ENCODE data around the gene CDK5RAP2.

DNA sequence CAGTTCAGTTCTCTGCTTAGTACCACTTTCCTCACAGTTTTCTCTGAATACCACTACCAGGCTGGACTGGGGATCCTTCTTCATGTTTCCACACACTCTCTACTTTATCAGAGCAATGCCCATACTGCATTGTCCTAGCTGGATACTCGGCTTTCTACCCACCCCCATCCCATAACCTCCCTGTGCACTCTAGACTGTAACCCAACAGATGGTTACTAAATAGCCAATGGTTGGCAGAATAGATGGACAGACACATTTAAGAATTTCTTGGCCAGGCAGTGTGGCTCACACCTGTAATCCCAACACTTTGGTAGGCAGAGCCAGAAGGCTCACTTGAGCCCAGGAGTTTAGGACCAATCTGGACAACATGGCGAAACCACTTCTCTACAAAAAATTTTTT is 22.8 kb downstream of the CDK5RAP2 start:
- no peak for TF ChIP-seq SIN3A (IDR thresholded peaks at IDR 0.05; ENCODE audit: borderline replicate concordance, insufficient read depth, low read length)
- TF ChIP-seq TAF1 (IDR thresholded peaks at IDR 0.05; ENCODE audit: borderline replicate concordance, insufficient read depth, low read length) = no peak
- TF ChIP-seq, protein P1, sequence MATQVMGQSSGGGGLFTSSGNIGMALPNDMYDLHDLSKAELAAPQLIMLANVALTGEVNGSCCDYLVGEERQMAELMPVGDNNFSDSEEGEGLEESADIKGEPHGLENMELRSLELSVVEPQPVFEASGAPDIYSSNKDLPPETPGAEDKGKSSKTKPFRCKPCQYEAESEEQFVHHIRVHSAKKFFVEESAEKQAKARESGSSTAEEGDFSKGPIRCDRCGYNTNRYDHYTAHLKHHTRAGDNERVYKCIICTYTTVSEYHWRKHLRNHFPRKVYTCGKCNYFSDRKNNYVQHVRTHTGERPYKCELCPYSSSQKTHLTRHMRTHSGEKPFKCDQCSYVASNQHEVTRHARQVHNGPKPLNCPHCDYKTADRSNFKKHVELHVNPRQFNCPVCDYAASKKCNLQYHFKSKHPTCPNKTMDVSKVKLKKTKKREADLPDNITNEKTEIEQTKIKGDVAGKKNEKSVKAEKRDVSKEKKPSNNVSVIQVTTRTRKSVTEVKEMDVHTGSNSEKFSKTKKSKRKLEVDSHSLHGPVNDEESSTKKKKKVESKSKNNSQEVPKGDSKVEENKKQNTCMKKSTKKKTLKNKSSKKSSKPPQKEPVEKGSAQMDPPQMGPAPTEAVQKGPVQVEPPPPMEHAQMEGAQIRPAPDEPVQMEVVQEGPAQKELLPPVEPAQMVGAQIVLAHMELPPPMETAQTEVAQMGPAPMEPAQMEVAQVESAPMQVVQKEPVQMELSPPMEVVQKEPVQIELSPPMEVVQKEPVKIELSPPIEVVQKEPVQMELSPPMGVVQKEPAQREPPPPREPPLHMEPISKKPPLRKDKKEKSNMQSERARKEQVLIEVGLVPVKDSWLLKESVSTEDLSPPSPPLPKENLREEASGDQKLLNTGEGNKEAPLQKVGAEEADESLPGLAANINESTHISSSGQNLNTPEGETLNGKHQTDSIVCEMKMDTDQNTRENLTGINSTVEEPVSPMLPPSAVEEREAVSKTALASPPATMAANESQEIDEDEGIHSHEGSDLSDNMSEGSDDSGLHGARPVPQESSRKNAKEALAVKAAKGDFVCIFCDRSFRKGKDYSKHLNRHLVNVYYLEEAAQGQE (IDR thresholded peaks at IDR 0.05; ENCODE audit: insufficient read depth in 1 of 2, low read depth in 2 of 2, low read length in 2 of 2) = no peak
- no peak for TF ChIP-seq POLR2AphosphoS5 (IDR thresholded peaks at IDR 0.05; ENCODE audit: low read depth, low read length)
- no peak for TF ChIP-seq FOXP2 (optimal IDR thresholded peaks at IDR 0.05; ENCODE audit: borderline replicate concordance, extremely low read depth, extremely low read length, insufficient read depth)

Measured in PFSK-1 (cell line).